Measurements from ENCODE around the gene GPANK1. TPM values are rescaled to one million over a fixed set of nuclear protein-coding genes. Genes with fewer than 3 reads are reported as not detected.
A peak's percentile ranks its signal among the peaks of the same experiment; 100 is the strongest.

Gene GPANK1
- total and polyA plus RNA-seq, 2 of the 13 experiments (the other 11 are each of a cell fraction or from before 2014, with no cell fraction given): 15.4 to 22.8 TPM

GRCh38 chr6:31664790-31665500, at the start of gene GPANK1 (continued):
- TF ChIP-seq, protein P1, sequence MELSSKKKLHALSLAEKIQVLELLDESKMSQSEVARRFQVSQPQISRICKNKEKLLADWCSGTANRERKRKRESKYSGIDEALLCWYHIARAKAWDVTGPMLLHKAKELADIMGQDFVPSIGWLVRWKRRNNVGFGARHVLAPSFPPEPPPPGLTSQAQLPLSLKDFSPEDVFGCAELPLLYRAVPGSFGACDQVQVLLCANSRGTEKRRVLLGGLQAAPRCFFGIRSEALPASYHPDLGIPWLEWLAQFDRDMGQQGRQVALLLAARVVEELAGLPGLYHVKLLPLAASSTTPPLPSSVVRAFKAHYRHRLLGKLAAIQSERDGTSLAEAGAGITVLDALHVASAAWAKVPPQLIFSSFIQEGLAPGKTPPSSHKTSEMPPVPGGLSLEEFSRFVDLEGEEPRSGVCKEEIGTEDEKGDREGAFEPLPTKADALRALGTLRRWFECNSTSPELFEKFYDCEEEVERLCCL (CRISPR knock-in tag; IDR thresholded peaks at IDR 0.05; ENCODE audit: borderline replicate concordance): no peak
- TF ChIP-seq, protein P2, sequence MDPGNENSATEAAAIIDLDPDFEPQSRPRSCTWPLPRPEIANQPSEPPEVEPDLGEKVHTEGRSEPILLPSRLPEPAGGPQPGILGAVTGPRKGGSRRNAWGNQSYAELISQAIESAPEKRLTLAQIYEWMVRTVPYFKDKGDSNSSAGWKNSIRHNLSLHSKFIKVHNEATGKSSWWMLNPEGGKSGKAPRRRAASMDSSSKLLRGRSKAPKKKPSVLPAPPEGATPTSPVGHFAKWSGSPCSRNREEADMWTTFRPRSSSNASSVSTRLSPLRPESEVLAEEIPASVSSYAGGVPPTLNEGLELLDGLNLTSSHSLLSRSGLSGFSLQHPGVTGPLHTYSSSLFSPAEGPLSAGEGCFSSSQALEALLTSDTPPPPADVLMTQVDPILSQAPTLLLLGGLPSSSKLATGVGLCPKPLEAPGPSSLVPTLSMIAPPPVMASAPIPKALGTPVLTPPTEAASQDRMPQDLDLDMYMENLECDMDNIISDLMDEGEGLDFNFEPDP (CRISPR knock-in tag; conservative IDR thresholded peaks at IDR 0.05): 0 out of 2 replicates have a peak, but pooled peaks have one; percentile 14
- no peak; the same call in 1 of the 2 replicates for TF ChIP-seq GATA4 (IDR thresholded peaks at IDR 0.05; ENCODE audit: borderline replicate concordance, low read depth)
- peak; percentile 39 for TF ChIP-seq ZEB1 (IDR thresholded peaks at IDR 0.05; ENCODE audit: insufficient replicate concordance, low read depth)
- TF ChIP-seq POGK (CRISPR knock-in tag; conservative IDR thresholded peaks at IDR 0.05): 0 out of 2 replicates have a peak, but pooled peaks have one; percentile 43
- no peak; the same call in 1 of the 2 replicates for TF ChIP-seq ZFP90 (CRISPR knock-in tag; IDR thresholded peaks at IDR 0.05; ENCODE audit: borderline replicate concordance)
- TF ChIP-seq PBX2 (CRISPR knock-in tag; IDR thresholded peaks at IDR 0.05): no peak
- TF ChIP-seq SRSF4 (IDR thresholded peaks at IDR 0.05; ENCODE audit: low read depth, low read length, poor library complexity, severe bottlenecking): no peak
- peak; percentile 23; the same call in 1 of the 2 replicates for TF ChIP-seq BHLHE40 (IDR thresholded peaks at IDR 0.05; ENCODE audit: low read length)
- no peak; the same call in 1 of the 2 replicates for TF ChIP-seq ZNF460 (CRISPR knock-in tag; IDR thresholded peaks at IDR 0.05; ENCODE audit: borderline replicate concordance)
- TF ChIP-seq ZNF75D (CRISPR knock-in tag; IDR thresholded peaks at IDR 0.05; ENCODE audit: borderline replicate concordance): no peak
- peak; percentile 61 for TF ChIP-seq HNF4G (IDR thresholded peaks at IDR 0.05; ENCODE audit: borderline replicate concordance, low read depth, low read length)
- TF ChIP-seq HNF4G (CRISPR knock-in tag; IDR thresholded peaks at IDR 0.05; ENCODE audit: borderline replicate concordance, low read depth): no peak
- TF ChIP-seq ZNF770 (CRISPR knock-in tag; IDR thresholded peaks at IDR 0.05): no peak
- TF ChIP-seq, protein P3, sequence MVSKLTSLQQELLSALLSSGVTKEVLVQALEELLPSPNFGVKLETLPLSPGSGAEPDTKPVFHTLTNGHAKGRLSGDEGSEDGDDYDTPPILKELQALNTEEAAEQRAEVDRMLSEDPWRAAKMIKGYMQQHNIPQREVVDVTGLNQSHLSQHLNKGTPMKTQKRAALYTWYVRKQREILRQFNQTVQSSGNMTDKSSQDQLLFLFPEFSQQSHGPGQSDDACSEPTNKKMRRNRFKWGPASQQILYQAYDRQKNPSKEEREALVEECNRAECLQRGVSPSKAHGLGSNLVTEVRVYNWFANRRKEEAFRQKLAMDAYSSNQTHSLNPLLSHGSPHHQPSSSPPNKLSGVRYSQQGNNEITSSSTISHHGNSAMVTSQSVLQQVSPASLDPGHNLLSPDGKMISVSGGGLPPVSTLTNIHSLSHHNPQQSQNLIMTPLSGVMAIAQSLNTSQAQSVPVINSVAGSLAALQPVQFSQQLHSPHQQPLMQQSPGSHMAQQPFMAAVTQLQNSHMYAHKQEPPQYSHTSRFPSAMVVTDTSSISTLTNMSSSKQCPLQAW (CRISPR knock-in tag; IDR thresholded peaks at IDR 0.05): peak; percentile 81
- no peak for TF ChIP-seq ZNF101 (CRISPR knock-in tag; IDR thresholded peaks at IDR 0.05; ENCODE audit: borderline replicate concordance, low read depth)
- no peak for TF ChIP-seq GZF1 (CRISPR knock-in tag; IDR thresholded peaks at IDR 0.05)

Measured in HepG2 (cell line).